T-cell (primary cell): ENCODE data around the gene AGO1. TPM values are rescaled to one million over a fixed set of nuclear protein-coding genes. Genes with fewer than 3 reads are reported as not detected.

Experiments used
- ATAC-seq, 4 experiments: fragments of 200-7000 bp in 3 of 4; fragments of 150-1000 bp in 1 of 4; cut with Tn5 transposase; replicated peaks in 1 of 4; 1 replicate in 3 of 4; 2 replicates in 1 of 4; pipeline ENCODE4 v1.10.0; 2021; ENCODE audit warnings: moderate library complexity in 3 of 4, mild to moderate bottlenecking in 2 of 4, moderate number of reproducible peaks in 1 of 4
- CTCF ChIA-PET, 2 donors: fragments of 300-600 bp; sonication (Branson Sonifier 250); formaldehyde crosslinking; loops; one replicate each; lab custom pipeline; 2022; ENCODE audit warnings: antibody characterized with exemption in 2 of 2; lab: Charles Lee
- POLR2A ChIA-PET, 2 donors: fragments of 300-600 bp; sonication (Branson Sonifier 250); formaldehyde crosslinking; loops; one replicate each; lab custom pipeline; 2022; ENCODE audit warnings: antibody characterized with exemption in 2 of 2; lab: Charles Lee
- DNase-seq, 35 experiments: peaks; one replicate each; pipeline versions ENCODE4 v3.0.0 to v3.0.0-alpha.2; 2013 to 2023
- H3K27ac ChIP-seq: one replicate; pipeline ENCODE4 v1.5.1; 2013; ENCODE audit warnings: low read length
- H3K27me3 ChIP-seq, 2 experiments: replicated peaks in 1 of 2; 1 replicate in 1 of 2; 2 replicates in 1 of 2; pipeline versions ENCODE4 v1.6.1 to v1.7.0; 2013; ENCODE audit warnings: low read length in 1 of 2, mixed read lengths in 1 of 2; ENCODE audit not compliant: control insufficient read depth in 2 of 2, insufficient read depth in 2 of 2; ENCODE audit errors: extremely low read depth in 1 of 2
- H3K36me3 ChIP-seq, 2 donors: 1 replicate in 1 of 2; 2 replicates in 1 of 2; pipeline versions ENCODE4 v1.6.1 to v1.7.0; 2013; ENCODE audit warnings: low read length in 1 of 2; ENCODE audit not compliant: control insufficient read depth in 2 of 2, insufficient read depth in 1 of 2; ENCODE audit errors: extremely low read depth in 1 of 2
- H3K4me1 ChIP-seq, 2 experiments: 1 replicate in 1 of 2; 2 replicates in 1 of 2; pipeline versions ENCODE4 v1.6.1 to v1.7.0; 2013; ENCODE audit warnings: low read length in 2 of 2, mixed read lengths in 1 of 2; ENCODE audit not compliant: insufficient read depth in 2 of 2, control insufficient read depth in 1 of 2; ENCODE audit errors: extremely low read depth in 1 of 2
- H3K4me3 ChIP-seq, 2 donors: 1 replicate in 1 of 2; 2 replicates in 1 of 2; pipeline versions ENCODE4 v1.5.1 to v1.7.0; 2013; ENCODE audit warnings: mild to moderate bottlenecking in 2 of 2, low read length in 1 of 2, moderate library complexity in 1 of 2; ENCODE audit not compliant: control insufficient read depth in 1 of 2; ENCODE audit errors: extremely low read depth in 1 of 2
- H3K9me3 ChIP-seq: 2 replicates; pipeline ENCODE4 v1.7.0; 2013
- H3K27ac Mint-ChIP-seq, 2 donors: one replicate each; pipeline ENCODE4 v1.8.0; 2020 to 2021; ENCODE audit warnings: mild to moderate bottlenecking in 2 of 2, mixed read lengths in 2 of 2
- H3K27me3 Mint-ChIP-seq, 2 donors: one replicate each; pipeline ENCODE4 v1.8.0; 2021 to 2022; ENCODE audit warnings: mixed read lengths in 2 of 2
- H3K36me3 Mint-ChIP-seq: one replicate; pipeline ENCODE4 v1.8.0; 2021; ENCODE audit warnings: mixed read lengths
- H3K4me1 Mint-ChIP-seq, 3 donors: one replicate each; pipeline ENCODE4 v1.8.0; 2020 to 2022; ENCODE audit warnings: mixed read lengths in 3 of 3, mild to moderate bottlenecking in 1 of 3
- H3K4me3 Mint-ChIP-seq, 3 donors: one replicate each; pipeline ENCODE4 v1.8.0; 2020 to 2022; ENCODE audit warnings: mild to moderate bottlenecking in 3 of 3, mixed read lengths in 3 of 3, moderate library complexity in 3 of 3
- H3K9me3 Mint-ChIP-seq, 3 donors: one replicate each; pipeline ENCODE4 v1.8.0; 2020 to 2022; ENCODE audit warnings: mixed read lengths in 3 of 3
- WGBS: methylation state at CpG from one replicate; pipeline ENCODE4 v1.1.5; 2013; ENCODE audit warnings: missing lambda C conversion rate; ENCODE audit not compliant: insufficient coverage; 5-methylcytosine and 5-hydroxymethylcytosine counted together
- total RNA-seq, 35 experiments: library from RNA in 6 of 35; stranded (reverse) in 6 of 35; fragments of 120-200 nt in 1 of 35; gene quantifications; one replicate each; pipeline versions ENCODE4 v1.2.1 to v1.2.4 and lab custom pipeline; 2013 to 2026

AGO1 gene
- total RNA-seq, 5 donors from 2014 or later (not counting 1 experiment from before 2014, with no cell fraction given), result 21.8 to 28.7 (median 26.0) TPM

- ATAC-seq (no peak), DNase-seq (no peak)
- WGBS, result no CpG with 5 or more reads among the region's 3 CpGs
- no peak overlapping the region for H3K27ac ChIP-seq
- H3K36me3 ChIP-seq, result no peaks in the 10 kb centered on the region
- peaks cover 43 to 58% (median 56%) of the 10 kb centered on the region in 3 donors for H3K4me1 Mint-ChIP-seq
- no peaks in the 10 kb centered on the region for H3K9me3 Mint-ChIP-seq
- no peak overlapping the region for H3K4me3 ChIP-seq
- CTCF ChIA-PET, result no interaction called here
- H3K27me3 ChIP-seq, result no peaks in the 10 kb centered on the region
- H3K27me3 Mint-ChIP-seq, result no peaks in the 10 kb centered on the region
- H3K4me3 Mint-ChIP-seq, result no peak overlapping the region
- POLR2A ChIA-PET, result no interaction called here
- H3K36me3 Mint-ChIP-seq, result peaks cover 9% of the 10 kb centered on the region
- no peak overlapping the region for H3K27ac Mint-ChIP-seq
- H3K4me1 ChIP-seq, result peaks cover 2 to 8% of the 10 kb centered on the region in 2 experiments
- H3K9me3 ChIP-seq, result no peaks in the 10 kb centered on the region
Measured at GRCh38 chr1:35936838-35937237, 53.8 kb downstream of the AGO1 start.

DNA sequence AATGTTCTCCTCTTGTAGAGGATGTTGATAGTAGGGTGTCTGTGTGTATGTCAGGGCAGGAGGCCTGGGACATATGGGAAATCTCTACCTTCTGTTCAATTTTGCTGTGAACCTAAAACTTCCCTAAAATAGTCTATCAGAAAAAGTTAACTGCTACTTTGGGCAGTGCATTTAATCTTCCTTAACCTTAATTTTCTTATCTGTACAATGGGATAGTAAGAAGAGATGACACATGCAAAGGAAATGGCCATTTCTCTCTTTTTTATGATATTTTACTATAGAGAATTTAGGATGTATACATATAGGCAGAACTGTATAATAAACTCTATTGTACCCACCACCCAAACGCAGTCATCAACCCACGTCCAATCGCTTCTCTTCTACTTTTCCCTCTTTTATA lies 56.5 kb downstream of the AGO1 start:
- no peak for ATAC-seq
- no peak overlapping the region for H3K27ac Mint-ChIP-seq

DNA sequence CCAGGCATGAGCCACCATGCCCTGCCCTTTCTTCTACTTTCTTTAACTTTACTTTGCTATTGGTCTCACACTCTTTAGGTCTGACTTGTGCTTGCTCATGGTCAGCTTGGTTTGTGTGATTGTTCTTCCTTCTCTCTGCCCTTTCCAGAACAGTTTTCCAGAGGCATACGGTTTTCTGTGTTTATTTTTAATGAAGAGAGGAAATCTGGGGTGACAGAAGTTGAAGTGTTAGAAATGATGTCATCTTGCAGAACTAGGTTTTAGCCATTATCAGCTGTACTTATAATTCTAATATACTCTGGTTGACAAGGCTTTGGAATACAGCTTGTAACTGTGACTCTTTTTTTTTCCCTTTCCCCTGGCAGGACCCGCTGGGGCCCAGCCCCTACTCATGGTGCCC lies 62.3 kb downstream of the AGO1 start:
- Mint-ChIP-seq H3K27ac (no peak overlapping the region), H3K9me3 (no peaks in the 10 kb centered on the region), H3K27me3 (no peaks in the 10 kb centered on the region), H3K4me1 (peaks cover 51 to 57% (median 53%) of the 10 kb centered on the region in 3 donors), H3K4me3 (no peak overlapping the region), H3K36me3 (peaks cover 30% of the 10 kb centered on the region)
- Histone ChIP-seq H3K36me3 (peaks cover 0 to 5% of the 10 kb centered on the region in 2 donors), H3K27ac (no peak overlapping the region), H3K9me3 (no peaks in the 10 kb centered on the region), H3K4me3 (no peak overlapping the region), H3K4me1 (peaks cover 4 to 9% of the 10 kb centered on the region in 2 experiments), H3K27me3 (no peaks in the 10 kb centered on the region)
- DNase-seq (no peak), ATAC-seq (no peak)
- WGBS, result 100% methylated on average over 1 of the region's 2 CpGs
- POLR2A ChIA-PET, result no interaction called here
- CTCF ChIA-PET, result interaction anchor here (0.6 to 0.7 kb wide), 2 partner anchors 14 to 643 kb away, joined by 3 to 7 read pairs; partner anchors contain the start of gene AGO3 (in 1 of the 2)

More for the DNA sequence above, 56.5 kb downstream of the AGO1 start:
- peaks cover 4 to 9% of the 10 kb centered on the region in 2 experiments for H3K4me1 ChIP-seq
- H3K27me3 ChIP-seq, result no peaks in the 10 kb centered on the region
- ChIA-PET CTCF (no interaction called here), POLR2A (no interaction called here)
- no peak overlapping the region for H3K4me3 ChIP-seq
- Mint-ChIP-seq H3K4me3 (no peak overlapping the region), H3K9me3 (no peaks in the 10 kb centered on the region), H3K4me1 (peaks cover 32 to 56% (median 53%) of the 10 kb centered on the region in 3 donors), H3K27me3 (no peaks in the 10 kb centered on the region), H3K36me3 (peaks cover 9% of the 10 kb centered on the region)
- no peaks in the 10 kb centered on the region for H3K9me3 ChIP-seq
- H3K36me3 ChIP-seq, result no peaks in the 10 kb centered on the region
- DNase-seq, result no peak
- WGBS, result no CpG with 5 or more reads among the region's 3 CpGs
- H3K27ac ChIP-seq, result no peak overlapping the region

- CTCF ChIA-PET, result no interaction called here
- H3K27ac ChIP-seq, result no peak overlapping the region
- DNase-seq, result no peak
- Mint-ChIP-seq H3K27ac (peak overlapping the region in 1 of 2 donors; percentile 0), H3K4me3 (no peak overlapping the region), H3K9me3 (no peaks in the 10 kb centered on the region), H3K4me1 (peaks cover 31 to 39% (median 35%) of the 10 kb centered on the region in 3 donors), H3K36me3 (peaks cover 25% of the 10 kb centered on the region), H3K27me3 (no peaks in the 10 kb centered on the region)
- POLR2A ChIA-PET, result interaction anchor here in 1 of 2 donors (0.6 kb wide), 1 partner anchor 97 kb away, joined by 3 read pairs; no protein-coding TSS in a partner anchor
- H3K4me3 ChIP-seq, result no peak overlapping the region
- no CpG with 5 or more reads among the region's 2 CpGs for WGBS
- H3K4me1 ChIP-seq, result peaks cover 2 to 13% of the 10 kb centered on the region in 2 experiments
- no peak for ATAC-seq
- no peaks in the 10 kb centered on the region for H3K9me3 ChIP-seq
- H3K27me3 ChIP-seq, result no peaks in the 10 kb centered on the region
- H3K36me3 ChIP-seq, result peaks cover 0 to 5% of the 10 kb centered on the region in 2 donors
Measured at GRCh38 chr1:35947547-35947946, 64.5 kb downstream of the AGO1 start.

DNA sequence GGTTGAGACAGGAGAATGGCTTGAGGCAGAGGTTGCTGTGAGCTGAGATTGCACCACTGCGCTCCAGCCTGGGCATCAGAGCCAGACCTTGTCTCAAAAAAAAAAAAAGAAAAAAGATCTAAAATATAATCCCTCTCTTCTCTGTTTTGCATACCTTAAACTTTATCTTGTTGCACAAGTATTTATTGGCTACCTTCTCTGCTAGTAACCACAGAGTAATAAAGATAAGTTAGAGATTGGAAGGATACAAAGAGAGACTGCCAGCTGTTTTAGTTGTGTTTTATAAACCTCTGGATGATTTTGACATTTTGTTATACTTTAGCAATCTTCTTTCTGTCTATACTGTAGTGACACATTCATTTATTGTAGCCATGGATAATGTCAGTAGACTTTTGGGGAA lies 75.5 kb downstream of the AGO1 start:
- DNase-seq, result no peak
- ChIA-PET POLR2A (no interaction called here), CTCF (no interaction called here)
- H3K27ac ChIP-seq, result no peak overlapping the region
- H3K27ac Mint-ChIP-seq, result no peak overlapping the region
- H3K9me3 Mint-ChIP-seq, result peaks cover 0 to 1% (median 0%) of the 10 kb centered on the region in 3 donors
- H3K4me1 Mint-ChIP-seq, result peaks cover 2 to 10% (median 6%) of the 10 kb centered on the region in 3 donors
- H3K4me3 ChIP-seq, result no peak overlapping the region
- H3K4me1 ChIP-seq, result no peaks in the 10 kb centered on the region
- H3K36me3 ChIP-seq, result peaks cover 2 to 6% of the 10 kb centered on the region in 2 donors
- H3K36me3 Mint-ChIP-seq, result peaks cover 19% of the 10 kb centered on the region
- no CpG with 5 or more reads among the region's 1 CpG for WGBS
- H3K27me3 ChIP-seq, result no peaks in the 10 kb centered on the region
- ATAC-seq, result no peak
- no peak overlapping the region for H3K4me3 Mint-ChIP-seq
- H3K27me3 Mint-ChIP-seq, result no peaks in the 10 kb centered on the region
- no peaks in the 10 kb centered on the region for H3K9me3 ChIP-seq

GRCh38 chr1:35959304-35959703 lies 76.3 kb downstream of the AGO1 start:
- WGBS, result no CpG with 5 or more reads among the region's 3 CpGs
- CTCF ChIA-PET, result no interaction called here
- no peak overlapping the region for H3K27ac ChIP-seq
- peaks cover 0 to 4% (median 0%) of the 10 kb centered on the region in 3 donors for H3K9me3 Mint-ChIP-seq
- H3K4me1 ChIP-seq, result no peaks in the 10 kb centered on the region
- no peaks in the 10 kb centered on the region for H3K27me3 Mint-ChIP-seq
- peaks cover 2 to 7% (median 6%) of the 10 kb centered on the region in 3 donors for H3K4me1 Mint-ChIP-seq
- peaks cover 20% of the 10 kb centered on the region for H3K36me3 Mint-ChIP-seq
- POLR2A ChIA-PET, result no interaction called here
- no peak overlapping the region for H3K4me3 ChIP-seq
- peaks cover 2 to 6% of the 10 kb centered on the region in 2 donors for H3K36me3 ChIP-seq
- H3K9me3 ChIP-seq, result no peaks in the 10 kb centered on the region
- no peak overlapping the region for H3K27ac Mint-ChIP-seq
- no peak overlapping the region for H3K4me3 Mint-ChIP-seq
- ATAC-seq (no peak), DNase-seq (no peak)
- H3K27me3 ChIP-seq, result no peaks in the 10 kb centered on the region
